ENCODE results near the gene ACYP1.

The ACYP1 gene

GRCh38 chr14:75040507-75040906 lies 23.3 kb downstream of the ACYP1 start:
- DNase-seq = no peak

- no peak for DNase-seq
Measured at GRCh38 chr14:75032939-75033338, 30.9 kb downstream of the ACYP1 start.

- DNase-seq = no peak
Measured at GRCh38 chr14:75030147-75030546, 33.7 kb downstream of the ACYP1 start.

GRCh38 chr14:75025876-75026275 lies 37.9 kb downstream of the ACYP1 start:
- no peak for DNase-seq

GRCh38 chr14:75025082-75025481 lies 38.7 kb downstream of the ACYP1 start:
- no peak for DNase-seq

GRCh38 chr14:75023108-75023507 lies 40.7 kb downstream of the ACYP1 start:
- DNase-seq = no peak

GRCh38 chr14:75022655-75023054 lies 41.2 kb downstream of the ACYP1 start:
- no peak for DNase-seq

- DNase-seq = no peak
Measured at GRCh38 chr14:75018694-75019093, 45.1 kb downstream of the ACYP1 start.

GRCh38 chr14:75016815-75017214 lies 47.0 kb downstream of the ACYP1 start:
- DNase-seq = no peak

GRCh38 chr14:75015496-75015895 lies 48.3 kb downstream of the ACYP1 start:
- DNase-seq = no peak

- no peak for DNase-seq
Measured at GRCh38 chr14:75013290-75013689, 50.5 kb downstream of the ACYP1 start.

- no peak for DNase-seq
Measured at GRCh38 chr14:75011356-75011994, 52.3 kb downstream of the ACYP1 start.

GRCh38 chr14:75010472-75011093 lies 53.2 kb downstream of the ACYP1 start:
- no peak for DNase-seq

GRCh38 chr14:75009176-75009575 lies 54.6 kb downstream of the ACYP1 start:
- no peak for DNase-seq

- no peak for DNase-seq
Measured at GRCh38 chr14:75005357-75005756, 58.5 kb downstream of the ACYP1 start.

- DNase-seq = no peak
Measured at GRCh38 chr14:75003250-75004027, 60.4 kb downstream of the ACYP1 start.

Measured in NCI-H2029 treated with DMSO at 0.1 percent for 48 hours (cell line).